Cardiac fibroblast (primary cell): ENCODE results near the gene SLC4A1.

ENCODE experiments used
- DNase-seq, 2 donors: peaks; one replicate each; pipeline versions ENCODE4 v3.0.0 to v3.0.0-alpha.2; 2010; ENCODE audit warnings: low read depth in 2 of 2
- H3K4me3 ChIP-seq, 2 donors: replicated peaks in 1 of 2; 1 replicate in 1 of 2; 2 replicates in 1 of 2; pipeline ENCODE4 v1.5.1; 2011; ENCODE audit warnings: low read depth in 2 of 2, low read length in 2 of 2, mild to moderate bottlenecking in 2 of 2, moderate library complexity in 1 of 2
- CTCF ChIP-seq: IDR thresholded peaks from one replicate; pipeline ENCODE4 v1.5.1; 2011; ENCODE audit warnings: low read depth, mild to moderate bottlenecking, low read length, inconsistent platforms

SLC4A1 gene

GRCh38 chr17:44308865-44309264 lies 40.9 kb upstream of the SLC4A1 start:
- DNase-seq = no peak
- no peak for TF ChIP-seq CTCF
- H3K4me3 ChIP-seq = no peak overlapping the region

DNA sequence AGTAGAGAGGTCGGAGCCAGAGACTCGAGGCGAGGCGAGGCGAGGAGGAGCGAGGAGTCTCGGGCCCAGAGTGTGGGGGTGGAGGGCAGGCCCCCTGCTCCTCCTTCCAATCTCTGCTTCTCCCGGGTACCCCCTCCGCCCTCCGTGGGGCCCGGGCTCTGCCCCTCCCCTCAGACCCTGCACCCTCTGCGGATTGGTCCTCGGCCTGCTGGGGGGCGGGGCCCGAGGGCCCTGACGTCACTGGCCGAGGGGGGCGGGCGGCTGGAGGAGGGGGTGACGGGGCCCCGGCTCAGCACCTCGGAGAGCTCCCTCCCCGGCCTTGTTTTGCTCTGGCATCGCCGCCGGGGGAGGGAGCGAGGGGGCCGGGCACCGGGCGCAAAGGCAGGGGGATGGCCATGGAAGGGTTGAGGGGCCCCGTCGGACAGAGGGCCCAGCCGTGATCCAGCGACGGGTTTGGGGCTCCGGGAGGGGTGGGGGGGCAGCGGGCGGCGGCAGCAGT lies 40.4 kb upstream of the SLC4A1 start, which contains the start of gene RUNDC3A:
RUNDC3A (plus strand) TSS at position 282 of the 499 bp plus-strand sequence. CDS start 232 bp downstream, outside the sequence.
- DNase-seq = peak; percentile 64 to 86
- no peak for TF ChIP-seq CTCF
- peak within 1 kb of the TSS; percentile 41 to 44 for H3K4me3 ChIP-seq

DNA sequence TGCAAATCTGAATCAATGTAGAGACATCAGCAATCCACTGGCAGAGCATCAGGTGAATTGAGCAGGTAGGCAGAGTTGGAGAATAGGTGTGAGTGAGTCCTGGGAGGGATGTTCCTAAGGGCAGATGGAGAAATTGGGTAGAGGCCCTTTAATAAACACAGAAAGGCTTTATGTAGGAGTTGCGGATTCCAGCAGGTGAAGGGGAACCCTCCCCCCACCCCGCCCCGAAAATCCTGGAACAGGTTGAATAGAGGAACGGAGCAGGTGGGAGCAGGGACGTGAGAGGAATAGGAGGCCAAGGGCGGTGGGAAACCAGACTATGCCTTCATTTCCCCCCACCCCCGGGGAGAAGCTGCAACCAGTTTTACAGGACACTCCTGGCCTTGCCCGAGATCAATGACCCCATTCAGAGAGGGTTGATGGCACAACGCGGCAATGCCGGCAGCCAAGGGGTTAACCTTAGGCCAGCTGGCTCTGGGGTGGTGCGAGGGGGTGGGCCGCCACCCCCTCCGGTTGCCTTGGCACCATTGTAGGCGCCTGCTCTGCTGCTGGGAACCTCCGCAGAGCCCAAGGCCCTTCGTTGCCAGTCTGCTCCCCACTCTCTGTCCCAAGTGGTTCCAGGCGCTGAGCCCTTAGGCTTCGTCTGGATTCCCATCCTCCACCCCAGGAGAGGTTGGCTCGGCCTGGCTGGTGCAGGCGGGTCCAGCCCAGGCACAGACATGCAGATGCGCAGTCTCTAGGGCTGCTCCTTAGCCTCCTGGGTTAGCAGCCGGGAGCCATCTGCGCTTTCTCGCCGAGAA lies 39.7 kb upstream of the SLC4A1 start:
- no peak overlapping the region for H3K4me3 ChIP-seq
- DNase-seq = peak; percentile 13 to 40
- TF ChIP-seq CTCF = no peak

DNA sequence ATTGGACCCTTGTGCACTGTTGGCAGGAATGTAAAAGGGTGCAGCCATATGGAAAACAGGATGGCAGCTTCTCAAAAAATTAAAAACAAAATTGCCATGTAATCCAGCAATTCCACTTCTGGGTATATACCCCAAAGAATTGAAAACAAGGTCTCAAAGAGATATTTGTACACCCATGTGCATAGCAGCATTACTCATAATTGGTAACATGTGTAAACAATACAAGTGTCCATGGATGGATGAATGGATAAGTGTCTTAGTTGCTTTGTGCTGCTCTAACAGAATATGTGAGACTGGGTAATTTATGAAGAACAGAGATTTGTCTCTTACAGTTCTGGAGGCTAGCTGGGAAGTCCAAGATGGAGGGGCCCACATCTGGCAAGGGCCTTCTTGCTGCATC lies 36.7 kb upstream of the SLC4A1 start:
- no peak for TF ChIP-seq CTCF
- H3K4me3 ChIP-seq = no peak overlapping the region
- no peak for DNase-seq

GRCh38 chr17:44297975-44298374 lies 30.0 kb upstream of the SLC4A1 start:
- DNase-seq = no peak
- TF ChIP-seq CTCF = no peak
- H3K4me3 ChIP-seq = no peak overlapping the region

- no peak for TF ChIP-seq CTCF
- DNase-seq = no peak
- no peak overlapping the region for H3K4me3 ChIP-seq
Observed at GRCh38 chr17:44293509-44294226, 25.7 kb upstream of the SLC4A1 start.
